ENCODE measurements around the gene CEP131.

The CEP131 gene

DNA sequence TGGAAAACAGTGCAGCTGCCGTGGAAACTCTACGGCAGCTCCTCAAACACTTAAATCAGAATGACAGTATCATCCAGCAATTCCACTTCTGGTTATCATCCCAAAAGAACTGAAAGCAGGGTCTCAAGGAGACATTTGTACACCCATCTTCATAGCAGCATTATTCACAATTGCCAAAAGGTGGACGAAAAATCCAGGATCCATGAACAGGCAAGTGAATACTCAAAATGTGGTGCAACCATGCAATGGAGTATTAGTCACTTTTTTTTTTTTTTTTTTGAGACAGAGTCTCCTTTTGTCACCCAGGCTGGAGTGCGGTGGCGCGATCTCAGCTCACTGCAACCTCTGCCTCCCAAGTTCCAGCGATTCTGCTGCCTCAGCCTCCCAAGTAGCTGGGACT lies 46.1 kb downstream of the CEP131 start:
- H3K4me3 ChIP-seq (replicated peaks; ENCODE audit: low read depth, low read length) = no peak overlapping the region
- DNase-seq (ENCODE audit: low read depth) = no peak
- TF ChIP-seq, protein P1, sequence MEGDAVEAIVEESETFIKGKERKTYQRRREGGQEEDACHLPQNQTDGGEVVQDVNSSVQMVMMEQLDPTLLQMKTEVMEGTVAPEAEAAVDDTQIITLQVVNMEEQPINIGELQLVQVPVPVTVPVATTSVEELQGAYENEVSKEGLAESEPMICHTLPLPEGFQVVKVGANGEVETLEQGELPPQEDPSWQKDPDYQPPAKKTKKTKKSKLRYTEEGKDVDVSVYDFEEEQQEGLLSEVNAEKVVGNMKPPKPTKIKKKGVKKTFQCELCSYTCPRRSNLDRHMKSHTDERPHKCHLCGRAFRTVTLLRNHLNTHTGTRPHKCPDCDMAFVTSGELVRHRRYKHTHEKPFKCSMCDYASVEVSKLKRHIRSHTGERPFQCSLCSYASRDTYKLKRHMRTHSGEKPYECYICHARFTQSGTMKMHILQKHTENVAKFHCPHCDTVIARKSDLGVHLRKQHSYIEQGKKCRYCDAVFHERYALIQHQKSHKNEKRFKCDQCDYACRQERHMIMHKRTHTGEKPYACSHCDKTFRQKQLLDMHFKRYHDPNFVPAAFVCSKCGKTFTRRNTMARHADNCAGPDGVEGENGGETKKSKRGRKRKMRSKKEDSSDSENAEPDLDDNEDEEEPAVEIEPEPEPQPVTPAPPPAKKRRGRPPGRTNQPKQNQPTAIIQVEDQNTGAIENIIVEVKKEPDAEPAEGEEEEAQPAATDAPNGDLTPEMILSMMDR (IDR thresholded peaks at IDR 0.05; ENCODE audit: low read length, missing control alignments) = no peak

DNA sequence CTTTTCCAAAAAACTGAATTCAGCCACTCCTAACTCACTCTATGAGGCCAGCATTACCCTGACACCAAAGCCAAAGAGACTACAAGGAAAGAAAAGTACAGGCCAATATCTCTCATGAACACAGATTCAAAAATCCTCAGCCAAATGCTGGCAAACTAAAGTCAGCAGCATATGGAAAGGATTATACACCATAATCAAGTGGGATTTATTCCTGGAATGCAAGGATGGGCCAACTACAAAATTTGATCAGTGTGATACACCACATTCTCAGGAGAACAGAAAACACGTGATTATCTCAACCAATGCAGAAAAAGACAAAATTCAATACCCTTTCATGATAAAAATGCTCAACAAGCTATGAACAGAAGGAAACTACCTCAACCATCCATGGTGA lies 49.0 kb downstream of the CEP131 start:
- TF ChIP-seq, protein P1 (IDR thresholded peaks at IDR 0.05; ENCODE audit: low read length, missing control alignments) = no peak
- H3K4me3 ChIP-seq (replicated peaks; ENCODE audit: low read depth, low read length) = no peak overlapping the region
- DNase-seq (ENCODE audit: low read depth) = no peak

DNA sequence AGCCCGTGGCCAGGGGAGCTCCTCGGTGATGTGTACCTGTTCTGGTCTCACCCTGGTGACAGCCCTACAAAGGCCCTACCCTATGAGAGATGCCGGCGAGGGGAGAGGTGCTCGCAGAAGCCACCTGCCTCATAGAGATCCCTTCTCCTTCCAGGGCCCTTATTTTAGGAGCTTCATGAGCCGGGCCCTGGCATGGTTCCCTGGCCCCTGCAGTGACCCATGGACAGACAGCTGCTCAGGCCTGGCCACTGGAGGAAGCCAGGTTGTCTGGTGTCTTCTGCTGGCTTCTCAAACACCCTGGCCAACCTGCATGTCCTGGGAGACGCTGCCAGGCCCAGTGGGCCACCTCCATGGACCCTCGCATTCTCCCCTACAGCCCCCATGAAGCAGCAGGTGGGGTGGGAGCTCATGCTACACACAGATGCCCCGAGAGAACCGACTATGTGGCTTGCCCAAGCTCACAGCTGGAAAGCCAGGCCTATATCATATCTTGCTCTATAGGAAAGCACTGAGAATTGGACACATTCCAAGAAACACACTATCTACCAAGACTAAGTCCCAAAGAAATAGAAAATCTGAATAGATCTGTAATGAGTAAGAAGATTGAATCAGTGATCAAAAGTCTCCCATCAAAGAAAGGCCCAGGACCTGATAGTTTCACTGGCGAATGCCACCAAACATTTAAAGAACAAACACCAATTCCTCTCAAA lies 49.6 kb downstream of the CEP131 start:
- no peak for DNase-seq (ENCODE audit: low read depth)
- TF ChIP-seq, protein P1 (IDR thresholded peaks at IDR 0.05; ENCODE audit: low read length, missing control alignments) = no peak
- no peak overlapping the region for H3K4me3 ChIP-seq (replicated peaks; ENCODE audit: low read depth, low read length)

DNA sequence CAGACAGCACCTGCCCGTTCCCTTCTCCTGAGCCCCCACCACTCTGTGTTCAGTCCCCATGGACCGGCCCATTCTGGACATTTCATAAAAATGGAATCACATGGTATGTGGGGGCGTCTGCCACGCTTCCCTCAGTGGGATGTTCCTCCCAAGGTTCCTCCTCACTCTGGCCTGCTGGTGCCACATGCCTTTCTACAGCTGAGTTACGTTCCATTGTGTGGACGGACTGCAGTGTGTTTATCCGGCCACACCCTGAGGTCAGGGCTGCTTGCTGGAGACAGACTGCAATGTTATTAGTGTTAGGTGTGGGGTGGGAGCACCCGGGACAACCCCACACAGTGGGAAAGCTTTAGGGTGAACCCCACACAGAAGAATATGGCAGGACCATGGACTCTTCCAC lies 50.8 kb downstream of the CEP131 start:
- H3K4me3 ChIP-seq (replicated peaks; ENCODE audit: low read depth, low read length) = no peak overlapping the region
- DNase-seq (ENCODE audit: low read depth) = peak; percentile 29
- TF ChIP-seq, protein P1 (IDR thresholded peaks at IDR 0.05; ENCODE audit: low read length, missing control alignments) = no peak

DNA sequence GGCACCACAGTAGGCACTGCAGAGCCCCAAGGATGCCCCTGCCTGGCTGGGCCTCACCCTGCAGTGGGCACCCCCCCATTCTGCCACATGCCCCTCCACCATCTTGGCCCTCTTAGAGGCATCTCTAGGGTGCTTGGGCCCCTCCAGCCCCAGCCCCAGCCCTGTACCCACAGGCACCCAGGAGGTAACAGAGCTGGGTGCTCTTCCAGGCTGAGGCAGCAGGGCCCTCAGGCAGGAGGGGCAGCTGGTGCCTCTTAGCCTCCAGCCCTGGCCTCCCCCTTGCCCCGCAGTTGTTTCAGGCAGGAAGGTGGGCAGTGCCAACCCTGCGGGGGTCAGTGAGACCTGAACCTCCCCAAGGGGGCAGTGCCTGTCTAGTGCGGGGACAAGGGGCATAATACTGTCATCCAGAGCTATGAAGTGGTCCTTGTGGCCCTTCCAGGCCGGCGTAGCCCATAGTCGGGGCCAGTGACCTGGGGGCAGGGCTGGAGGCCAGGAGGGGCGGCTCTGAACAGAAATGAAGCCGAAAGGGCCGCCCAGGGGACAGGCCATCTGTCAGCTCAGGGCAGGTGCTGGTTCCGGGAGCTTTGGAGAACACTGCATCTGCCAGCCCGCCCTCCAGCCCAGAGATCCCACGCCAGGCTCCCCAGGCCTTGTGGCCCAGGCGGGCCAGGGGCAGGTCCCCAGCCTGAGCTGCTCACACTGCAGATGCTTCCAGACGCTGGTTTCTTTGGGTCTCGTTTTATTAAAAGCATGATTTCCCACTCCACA lies 51.9 kb downstream of the CEP131 start:
- TF ChIP-seq, protein P1 (IDR thresholded peaks at IDR 0.05; ENCODE audit: low read length, missing control alignments) = no peak
- DNase-seq (ENCODE audit: low read depth) = no peak
- no peak overlapping the region for H3K4me3 ChIP-seq (replicated peaks; ENCODE audit: low read depth, low read length)

DNA sequence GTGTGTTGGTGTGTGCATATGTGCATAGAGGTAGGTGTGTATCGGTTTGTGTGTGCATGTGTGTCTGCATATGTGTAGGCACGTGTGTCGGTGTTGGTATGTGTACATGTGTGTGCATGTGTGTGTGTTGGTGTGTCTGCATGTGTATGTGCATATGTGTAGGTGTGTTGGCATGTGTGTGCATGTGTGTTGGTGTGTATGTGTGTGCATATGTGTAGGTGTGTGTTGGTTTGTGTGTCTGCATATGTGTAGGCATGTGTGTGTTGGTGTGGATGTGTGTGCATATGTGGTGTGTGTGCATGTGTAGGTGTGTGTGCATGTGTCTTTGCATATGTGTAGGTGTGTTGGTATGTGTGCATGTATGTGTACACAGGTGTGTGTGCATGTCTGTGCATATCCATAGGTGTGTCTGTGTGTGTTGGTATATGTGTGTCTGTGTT lies 52.9 kb downstream of the CEP131 start:
- H3K4me3 ChIP-seq (replicated peaks; ENCODE audit: low read depth, low read length) = no peak overlapping the region
- TF ChIP-seq, protein P1 (IDR thresholded peaks at IDR 0.05; ENCODE audit: low read length, missing control alignments) = no peak
- no peak for DNase-seq (ENCODE audit: low read depth)

Data from fibroblast of pulmonary artery (primary cell).